Astrocyte of the hippocampus (primary cell): ENCODE measurements around the gene FCHO2.
"Not testable (repeated sequence)": the region's sequence is repeated elsewhere in the genome, so short reads cannot be mapped to it uniquely, and the experiment has no call there.

Experiments
- DNase-seq: peaks from one replicate; pipeline ENCODE4 v3.0.0; 2011; ENCODE audit warnings: low read depth, low spot score

FCHO2 gene

DNA sequence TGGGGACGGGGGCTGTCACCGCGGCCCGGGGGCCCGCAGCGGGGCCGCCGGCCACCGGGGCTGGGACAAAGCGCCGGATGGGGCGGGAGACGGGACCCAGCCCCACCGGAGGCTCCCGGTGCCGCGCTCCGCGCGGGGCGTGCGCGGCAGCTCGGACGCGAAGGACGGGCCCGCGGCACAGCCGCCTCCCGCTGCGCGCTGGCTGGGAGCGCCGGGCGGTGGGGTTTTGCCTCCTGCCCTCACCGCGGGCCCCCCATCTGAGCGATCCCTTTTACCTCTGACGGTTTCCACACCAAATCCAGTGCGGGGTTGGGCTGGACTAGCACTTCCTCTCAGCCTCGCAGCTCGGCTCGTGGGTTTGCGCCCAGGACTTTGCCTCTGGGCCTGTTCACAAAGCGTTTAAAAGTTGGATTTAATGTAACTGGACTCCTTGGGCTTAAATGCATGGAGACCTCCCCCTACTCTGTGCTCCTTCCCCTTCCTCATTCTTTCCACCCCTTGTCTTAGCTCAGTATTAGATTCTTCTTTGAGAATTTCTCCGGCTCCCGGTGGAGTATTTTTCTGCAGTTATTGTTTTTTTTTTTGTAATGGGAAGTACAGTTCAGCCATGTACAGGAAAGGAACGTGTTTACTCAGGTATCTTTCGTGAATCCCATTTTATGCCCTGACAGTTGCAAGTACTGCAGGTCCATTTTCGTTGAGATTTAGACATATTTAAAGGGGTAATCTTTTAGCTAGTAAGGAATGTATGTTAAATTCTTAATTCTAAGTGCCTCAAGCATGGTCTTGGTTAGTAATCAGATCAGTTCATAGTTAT lies 691 bp downstream of the FCHO2 start:
- DNase-seq = peak; percentile 80

DNA sequence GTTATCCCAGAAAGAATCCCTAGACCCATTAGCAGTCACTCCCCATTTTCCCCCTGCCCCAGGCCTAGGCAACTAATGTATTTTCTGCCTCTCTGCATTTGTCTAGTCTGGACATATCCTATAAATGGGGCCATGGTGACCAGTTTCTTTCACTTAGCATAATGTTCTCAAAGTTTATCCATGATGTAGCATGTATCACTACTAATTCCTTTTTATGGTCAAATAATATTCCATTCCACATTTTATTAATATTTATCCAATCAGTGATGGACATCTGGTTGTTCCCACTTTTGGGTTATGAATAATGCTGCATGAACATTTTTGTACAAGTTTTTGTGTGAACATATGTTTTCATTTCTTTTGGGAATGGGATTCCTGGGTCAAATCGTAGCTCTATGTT lies 1.5 kb downstream of the FCHO2 start:
- DNase-seq = no peak

DNA sequence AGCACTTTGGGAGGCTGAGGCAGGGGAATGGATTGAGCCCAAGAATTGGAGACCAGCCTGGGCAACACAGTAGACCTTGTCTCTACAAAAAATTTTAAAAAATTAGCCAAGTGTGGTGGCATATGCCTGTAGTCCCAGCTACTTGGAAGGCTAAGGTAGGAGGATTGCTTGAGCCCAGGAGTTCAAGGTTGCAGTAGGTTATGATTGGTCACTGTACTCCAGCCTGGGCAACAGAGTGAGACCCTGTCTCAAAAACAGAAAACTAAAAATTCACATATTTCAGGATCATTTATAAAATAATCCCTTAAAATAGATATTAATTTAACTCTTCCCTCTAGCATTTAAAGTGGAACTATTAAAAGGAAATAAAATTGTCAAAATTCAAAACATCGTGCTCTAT lies 3.4 kb downstream of the FCHO2 start:
- no peak for DNase-seq

DNA sequence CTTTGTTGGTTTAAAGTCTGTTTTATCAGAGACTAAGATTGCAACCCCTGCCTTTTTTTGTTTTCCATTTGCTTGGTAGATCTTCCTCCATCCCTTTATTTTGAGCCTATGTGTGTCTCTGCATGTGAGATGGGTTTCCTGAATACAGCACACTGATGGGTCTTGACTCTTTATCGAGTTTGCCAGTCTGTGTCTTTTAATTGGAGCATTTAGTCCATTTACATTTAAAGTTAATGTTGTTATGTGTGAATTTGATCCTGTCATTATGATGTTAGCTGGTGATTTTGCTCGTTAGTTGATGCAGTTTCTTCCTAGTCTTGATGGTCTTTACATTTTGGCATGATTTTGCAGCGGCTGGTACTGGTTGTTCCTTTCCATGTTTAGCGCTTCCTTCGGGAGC lies 18.6 kb downstream of the FCHO2 start:
- not testable (repeated sequence) for DNase-seq

DNA sequence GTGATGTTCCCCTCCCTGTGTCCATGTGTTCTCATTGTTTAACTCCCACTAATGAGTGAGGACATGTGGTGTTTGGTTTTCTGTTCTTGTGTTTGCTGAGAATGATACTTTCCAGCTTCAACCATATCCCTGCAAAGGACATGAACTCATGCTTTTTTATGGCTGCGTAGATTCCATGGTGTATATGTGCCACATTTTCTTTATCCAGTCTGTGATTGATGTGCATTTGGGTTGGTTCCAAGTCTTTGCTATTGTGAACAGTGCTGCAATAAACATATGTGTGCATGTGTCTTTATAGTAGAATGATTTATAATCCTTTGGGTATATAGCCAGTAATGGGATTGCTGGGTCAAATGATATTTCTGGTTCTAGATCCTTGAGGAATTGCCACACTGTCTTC lies 21.0 kb downstream of the FCHO2 start:
- not testable (repeated sequence) for DNase-seq

DNA sequence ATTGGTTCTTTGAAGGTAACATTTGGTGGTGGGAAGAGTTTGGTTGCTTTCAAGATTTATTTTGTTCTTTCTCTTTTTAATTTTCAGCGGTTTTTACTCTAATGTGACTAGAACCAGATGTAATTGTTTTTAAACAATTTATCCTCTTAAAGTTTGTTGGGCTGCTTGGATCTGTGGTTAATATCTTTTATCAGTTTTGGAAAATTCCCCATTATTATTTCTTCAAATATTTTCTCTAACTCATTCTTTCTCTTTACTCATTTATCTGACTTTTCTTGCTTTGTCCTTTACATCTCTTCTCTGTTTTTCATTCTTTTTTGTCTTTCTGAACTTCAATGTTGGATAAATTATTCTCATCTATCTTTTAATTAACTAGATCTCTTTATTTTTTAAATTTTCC lies 29.9 kb downstream of the FCHO2 start:
- no peak for DNase-seq

DNA sequence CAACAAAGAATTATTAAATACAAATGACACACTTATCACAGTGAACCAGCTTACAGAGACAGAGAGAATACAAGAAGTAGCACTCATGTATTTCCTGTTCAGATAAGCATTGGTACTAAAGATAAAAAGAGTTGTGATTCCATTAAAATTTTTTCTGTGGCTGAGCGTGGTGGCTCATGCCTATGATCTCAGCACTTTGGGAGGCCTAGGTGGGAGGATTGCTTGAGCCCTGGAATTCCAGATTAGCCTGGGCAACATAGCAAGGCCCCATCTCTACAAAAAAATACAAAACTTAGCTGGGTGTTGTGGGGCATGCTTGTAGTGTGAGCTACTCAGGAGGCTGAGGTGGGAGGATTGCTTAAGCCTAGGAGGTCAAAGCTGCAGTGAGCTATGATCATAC lies 32.9 kb downstream of the FCHO2 start:
- DNase-seq = no peak

GRCh38 chr5:72991394-72991793 lies 35.6 kb downstream of the FCHO2 start:
- peak; percentile 1 for DNase-seq

- no peak for DNase-seq
These were observed 38.7 kb downstream of the FCHO2 start for GRCh38 chr5:72994578-72994977.

DNA sequence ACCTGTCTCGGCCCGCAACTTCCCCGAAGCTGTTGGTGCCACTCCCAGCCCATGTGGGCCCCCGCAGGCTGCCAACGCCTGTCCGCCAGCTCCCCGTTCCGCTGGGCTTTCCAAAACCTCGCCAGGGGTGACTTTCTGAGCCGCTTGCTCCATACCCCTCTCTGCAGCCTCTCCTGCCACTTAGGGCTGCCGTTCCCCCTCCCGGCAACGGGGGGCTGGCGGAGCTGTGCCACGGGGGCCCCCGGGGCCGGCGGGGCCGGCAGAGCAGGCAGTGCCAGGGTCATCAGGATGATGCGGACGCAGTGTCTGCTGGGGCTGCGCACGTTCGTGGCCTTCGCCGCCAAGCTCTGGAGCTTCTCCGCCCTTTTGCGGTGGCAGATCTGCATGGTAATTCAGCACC lies 40.8 kb downstream of the FCHO2 start:
- no peak for DNase-seq

DNA sequence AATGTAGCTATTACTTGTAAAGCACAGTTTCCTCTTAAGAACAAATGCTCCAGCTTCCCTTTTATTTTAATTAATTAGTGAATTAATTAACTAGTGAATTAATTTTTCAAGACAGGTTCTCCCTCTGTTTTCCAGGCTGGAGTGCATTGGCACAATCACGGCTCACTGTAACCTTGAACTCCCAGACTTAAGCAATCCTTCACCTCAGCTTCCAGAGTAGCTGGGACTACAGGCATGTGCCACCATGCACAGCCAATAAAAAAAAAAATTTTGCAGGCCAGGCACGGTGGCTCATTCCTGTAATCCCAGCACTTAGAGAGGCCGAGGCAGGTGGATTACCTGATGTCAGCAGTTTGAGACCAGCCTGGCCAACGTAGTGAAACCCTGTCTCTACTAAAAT lies 44.1 kb downstream of the FCHO2 start:
- no peak for DNase-seq

DNA sequence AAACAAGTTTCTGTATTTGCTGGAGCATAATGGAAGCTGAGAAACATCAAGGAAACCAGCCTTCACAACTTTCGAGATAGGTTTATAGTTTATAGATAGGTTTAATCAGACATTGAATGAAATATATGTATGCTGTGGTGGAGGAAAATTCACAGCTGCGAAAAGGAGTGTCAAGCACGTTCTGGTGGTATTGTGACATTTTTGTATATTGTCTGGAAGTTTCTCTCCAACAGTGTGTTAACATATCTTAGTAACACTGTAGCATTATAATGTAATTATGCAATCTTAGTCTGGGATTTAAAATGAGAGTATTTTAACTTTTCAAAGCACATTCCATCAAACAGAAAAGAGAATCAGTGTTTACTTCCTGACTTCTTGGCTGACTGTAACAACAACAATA lies 50.0 kb downstream of the FCHO2 start:
- DNase-seq = no peak

DNA sequence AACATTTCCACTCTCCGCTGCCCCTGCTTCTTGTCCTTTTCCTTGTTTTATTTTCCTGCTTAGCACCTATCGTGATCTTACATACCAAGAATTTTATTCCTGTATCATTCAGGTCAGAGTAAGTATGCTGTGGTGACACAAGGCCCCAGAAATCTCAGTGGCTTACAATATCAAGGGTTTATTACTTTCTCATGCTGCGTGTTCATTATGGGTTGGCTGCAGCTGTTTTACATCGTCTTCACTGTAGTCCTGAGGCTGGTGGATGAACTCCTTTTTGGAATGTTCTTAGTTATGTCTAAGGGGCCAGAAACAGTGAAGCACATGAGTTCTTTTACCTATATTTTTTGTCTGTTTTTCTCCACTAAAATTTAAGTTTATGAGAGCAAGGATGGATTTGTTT lies 51.2 kb downstream of the FCHO2 start:
- DNase-seq = peak; percentile 17

DNA sequence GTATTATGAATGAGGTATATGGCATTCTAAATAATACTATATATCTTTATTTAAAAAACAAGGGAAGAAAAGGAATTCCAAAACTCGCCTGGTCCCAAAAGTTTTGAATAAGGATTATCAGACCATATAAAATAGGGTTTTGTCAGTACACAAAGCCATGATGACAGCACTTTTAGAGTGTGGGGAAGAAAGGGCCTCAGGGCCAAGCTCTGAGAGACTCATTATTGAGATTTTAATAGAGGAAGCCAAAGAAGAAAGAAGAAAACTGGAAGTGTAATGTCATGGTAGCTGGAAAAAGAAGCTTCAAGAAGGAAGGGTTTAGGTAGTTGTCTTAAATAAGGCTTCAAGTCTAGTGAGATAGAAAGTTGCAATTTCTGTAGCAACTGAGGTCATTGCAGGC lies 53.0 kb downstream of the FCHO2 start:
- no peak for DNase-seq

- not testable (repeated sequence) for DNase-seq
These were observed 55.8 kb downstream of the FCHO2 start for GRCh38 chr5:73011612-73012011.

DNA sequence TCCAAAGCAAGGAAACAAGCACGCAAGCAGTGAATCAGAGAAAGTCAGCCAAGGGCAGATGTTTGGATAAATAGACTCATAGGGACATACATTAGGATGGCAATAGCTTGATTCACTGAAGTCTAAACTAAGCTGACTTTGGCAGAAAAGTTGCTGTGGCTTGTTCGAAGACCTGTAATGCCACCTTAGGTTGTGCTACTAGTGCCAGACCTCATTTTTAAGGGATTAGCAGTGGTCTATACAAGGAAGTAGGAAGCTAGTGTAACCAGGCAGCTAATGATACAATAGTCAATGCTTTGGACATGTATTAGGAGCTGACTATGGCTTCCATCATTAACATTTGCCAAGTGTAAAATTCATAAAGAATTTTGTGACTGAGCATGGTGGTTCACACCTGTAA lies 63.1 kb downstream of the FCHO2 start:
- no peak for DNase-seq

DNA sequence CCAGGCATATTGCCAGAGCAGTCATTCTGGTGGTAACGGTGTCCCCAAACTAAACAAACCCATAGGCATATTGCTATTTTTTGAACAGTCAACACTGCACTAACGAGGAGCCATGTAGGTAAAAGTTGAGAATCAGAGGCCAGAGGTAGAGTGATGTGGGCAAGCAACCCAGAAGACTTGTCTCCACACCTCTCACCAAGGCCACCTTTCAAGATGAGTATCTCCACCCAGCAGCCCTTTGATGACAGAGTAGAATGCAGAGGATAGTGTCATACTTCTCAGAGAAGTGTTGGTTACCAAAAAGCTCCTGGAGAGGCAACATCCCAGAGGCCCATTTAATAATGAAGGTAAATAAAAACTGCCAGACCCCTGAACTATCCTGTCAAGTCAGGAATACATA lies 63.9 kb downstream of the FCHO2 start:
- no peak for DNase-seq

GRCh38 chr5:73022471-73023169 lies 66.8 kb downstream of the FCHO2 start:
- DNase-seq = no peak

GRCh38 chr5:73024946-73025544 lies 69.2 kb downstream of the FCHO2 start:
- DNase-seq = peak; percentile 11

DNA sequence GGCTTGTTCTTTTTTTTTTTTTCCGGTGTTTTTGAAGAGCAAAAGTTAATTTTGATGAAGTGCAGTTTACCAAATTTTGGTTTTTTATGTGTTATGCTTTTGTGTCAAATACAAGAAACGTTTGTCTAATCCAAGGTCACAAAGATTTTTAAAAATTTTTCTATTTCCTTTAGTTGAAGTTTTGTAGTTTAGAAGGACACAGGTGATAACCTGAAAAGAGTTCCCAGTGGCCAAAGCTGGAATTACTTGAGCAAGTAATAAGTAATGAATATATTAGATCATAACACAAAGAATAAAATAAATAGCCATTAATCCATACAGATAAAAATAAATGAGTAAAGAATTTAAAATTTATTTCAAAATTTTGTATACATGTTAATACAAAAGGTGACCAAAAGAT lies 71.5 kb downstream of the FCHO2 start:
- DNase-seq = no peak

DNA sequence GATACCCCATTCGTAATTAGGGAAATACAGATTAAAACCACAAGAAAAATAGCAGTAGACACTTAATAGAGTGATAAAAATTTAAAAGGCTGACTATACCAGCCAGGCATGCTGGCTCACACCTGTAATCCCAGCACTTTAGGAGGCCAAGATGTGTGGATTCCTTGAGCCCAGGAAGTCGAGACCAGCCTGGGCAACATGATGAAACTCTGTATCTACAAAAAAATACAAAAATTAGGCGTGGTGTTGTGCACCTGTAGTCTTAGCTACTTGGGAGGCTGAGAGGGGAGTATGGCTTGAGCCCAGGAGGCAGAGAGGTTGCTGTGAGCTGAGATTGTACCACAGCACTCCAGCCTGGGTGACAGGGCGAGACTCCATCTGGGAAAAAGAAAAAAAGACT lies 72.0 kb downstream of the FCHO2 start:
- no peak for DNase-seq

GRCh38 chr5:73028991-73029595 lies 73.3 kb downstream of the FCHO2 start:
- no peak for DNase-seq
